GM19238 (cell line): ENCODE measurements around the gene CARF.

Experiments used
- DNase-seq: peaks from one replicate; pipeline ENCODE4 v3.0.0; 2011; ENCODE audit warnings: low spot score; ENCODE audit not compliant: insufficient read length

Gene CARF

GRCh38 chr2:203018181-203018580 lies 106.1 kb downstream of the CARF start:
- no peak for DNase-seq

- no peak for DNase-seq
Observed at GRCh38 chr2:203019142-203019541, 107.1 kb downstream of the CARF start.

GRCh38 chr2:203021991-203022390 lies 109.9 kb downstream of the CARF start:
- DNase-seq: no peak

DNA sequence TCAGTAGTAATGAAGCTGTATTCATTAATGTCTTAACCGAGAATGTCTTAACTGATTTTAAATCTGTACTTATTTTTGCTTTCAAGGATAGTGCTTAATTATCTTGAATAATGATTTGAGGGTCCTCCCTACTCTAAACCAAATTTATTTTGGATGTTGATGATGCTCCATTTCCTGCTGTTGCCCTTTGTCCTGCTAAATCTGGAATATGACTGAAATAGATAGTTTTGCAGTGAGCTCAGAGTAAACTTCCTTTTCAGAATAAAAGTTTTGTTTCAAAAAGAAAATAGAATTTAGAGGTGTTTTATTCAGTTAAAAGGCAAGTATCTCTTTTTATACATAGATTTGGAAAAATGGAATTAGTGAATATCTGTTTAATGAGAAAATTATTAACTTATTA lies 110.7 kb downstream of the CARF start:
- no peak for DNase-seq

- DNase-seq: no peak
Observed at GRCh38 chr2:203025592-203025991, 113.5 kb downstream of the CARF start.

- no peak for DNase-seq
Observed at GRCh38 chr2:203030545-203030944, 118.5 kb downstream of the CARF start.

DNA sequence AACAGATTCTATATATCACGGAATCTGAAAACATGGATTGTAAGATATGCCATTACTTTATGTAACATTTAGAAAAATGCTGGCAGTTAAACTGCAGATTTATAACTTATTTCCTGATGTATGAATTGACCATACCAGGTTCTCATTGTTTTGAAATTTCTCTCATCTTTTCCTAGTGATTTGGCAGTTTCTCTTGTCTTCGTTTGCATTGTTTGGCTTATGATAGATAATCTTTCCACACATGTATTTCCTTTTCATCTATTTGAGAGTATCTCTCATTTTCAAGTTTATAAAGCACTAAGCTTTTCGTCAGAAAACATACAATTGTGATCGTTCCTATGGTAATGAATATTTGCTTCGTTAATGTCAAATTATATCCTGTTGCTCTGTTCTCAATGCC lies 118.9 kb downstream of the CARF start:
- DNase-seq: no peak

DNA sequence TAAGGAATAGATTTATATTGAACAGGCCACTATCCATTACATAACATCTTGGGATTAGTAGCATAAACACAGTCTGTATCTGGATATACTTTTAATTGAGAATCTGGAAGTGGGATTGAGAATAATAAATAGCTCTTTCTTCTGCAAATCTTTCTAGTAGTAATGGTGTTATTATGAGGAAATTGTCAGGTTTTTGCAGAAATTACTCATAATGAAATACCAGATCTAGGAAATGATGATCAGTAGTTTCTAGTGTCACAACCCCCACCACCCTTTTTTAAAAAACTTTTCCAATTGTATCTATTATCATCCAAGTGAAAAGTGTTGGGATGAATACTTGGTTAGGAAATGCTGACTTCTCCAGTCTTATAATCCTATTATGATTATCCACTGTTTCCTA lies 121.3 kb downstream of the CARF start:
- DNase-seq: no peak

DNA sequence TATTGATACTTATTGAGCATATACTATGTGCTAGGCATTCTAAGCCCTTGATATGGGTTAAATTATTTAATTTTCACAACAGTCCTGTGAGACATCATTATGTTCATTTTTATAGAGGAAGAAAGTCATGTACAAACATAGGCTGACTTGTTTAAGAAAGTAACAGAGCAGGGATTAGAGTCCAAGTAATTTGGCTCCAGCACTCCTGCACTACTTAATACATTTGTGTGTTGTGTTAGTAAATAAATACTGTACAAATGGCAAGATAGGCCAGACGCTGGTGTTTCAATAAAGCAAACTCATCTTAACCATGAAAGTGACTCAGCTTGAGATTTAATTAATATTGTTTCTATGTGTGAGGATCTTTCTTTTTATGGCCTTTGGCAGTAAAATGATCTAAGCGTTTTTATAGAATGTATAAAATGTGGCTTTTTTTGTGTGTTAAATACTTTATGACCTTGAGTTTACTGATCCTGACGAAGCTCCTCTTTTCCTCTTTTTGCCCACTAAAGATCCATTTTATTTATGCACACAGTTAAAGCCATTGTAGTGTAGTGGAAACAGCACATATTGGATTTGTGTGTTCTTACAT lies 123.9 kb downstream of the CARF start:
- no peak for DNase-seq
